Endothelial cell of umbilical vein (primary cell): ENCODE data around the gene RAB14.

Experiments
- EZH2 ChIP-seq: IDR thresholded peaks from 2 replicates; pipeline ENCODE4 v1.6.1; 2012; ENCODE audit warnings: borderline replicate concordance, low read depth, mild to moderate bottlenecking, moderate library complexity, low read length, inconsistent platforms; ENCODE audit not compliant: severe bottlenecking
- FOS ChIP-seq: IDR thresholded peaks from 2 replicates; pipeline ENCODE4 v1.6.1; 2011; ENCODE audit warnings: mild to moderate bottlenecking, low read length, moderate library complexity, borderline replicate concordance; ENCODE audit not compliant: insufficient read depth
- GATA2 ChIP-seq: IDR thresholded peaks from 2 replicates; pipeline ENCODE4 v1.7.0; 2011; ENCODE audit warnings: low read depth, mild to moderate bottlenecking, moderate library complexity, mixed read lengths, low read length; ENCODE audit not compliant: insufficient read length, insufficient read depth
- JUN ChIP-seq: IDR thresholded peaks from 2 replicates; pipeline ENCODE4 v1.6.1; 2011; ENCODE audit warnings: borderline replicate concordance, low read depth; ENCODE audit not compliant: insufficient read length, insufficient read depth
- MAX ChIP-seq: IDR thresholded peaks from 2 replicates; pipeline ENCODE4 v1.6.1; 2011; ENCODE audit not compliant: insufficient read depth, insufficient read length
- MYC ChIP-seq: IDR thresholded peaks from one replicate; pipeline ENCODE4 v1.6.1; 2011; ENCODE audit warnings: mild to moderate bottlenecking, low read depth, low read length
- POLR2A ChIP-seq: IDR thresholded peaks from 2 replicates; pipeline ENCODE4 v1.6.1; 2012; ENCODE audit warnings: low read depth, mild to moderate bottlenecking, control low read depth, low read length
- POLR2AphosphoS5 ChIP-seq: IDR thresholded peaks from 2 replicates; pipeline ENCODE4 v1.6.1; 2012; ENCODE audit warnings: low read depth, mild to moderate bottlenecking, control low read depth, low read length, moderate library complexity; ENCODE audit not compliant: insufficient read depth
- TF ChIP-seq, protein P1 (sequence below), 2 donors: IDR thresholded peaks; 1 replicate in 1 of 2; 2 replicates in 1 of 2; pipeline ENCODE4 v1.5.1; 2011; ENCODE audit warnings: low read length in 2 of 2, mild to moderate bottlenecking in 2 of 2, moderate library complexity in 2 of 2, control low read depth in 1 of 2, inconsistent platforms in 1 of 2, low read depth in 1 of 2; ENCODE audit not compliant: insufficient read depth in 1 of 2; ENCODE audit errors: extremely low read depth in 1 of 2

DNA sequence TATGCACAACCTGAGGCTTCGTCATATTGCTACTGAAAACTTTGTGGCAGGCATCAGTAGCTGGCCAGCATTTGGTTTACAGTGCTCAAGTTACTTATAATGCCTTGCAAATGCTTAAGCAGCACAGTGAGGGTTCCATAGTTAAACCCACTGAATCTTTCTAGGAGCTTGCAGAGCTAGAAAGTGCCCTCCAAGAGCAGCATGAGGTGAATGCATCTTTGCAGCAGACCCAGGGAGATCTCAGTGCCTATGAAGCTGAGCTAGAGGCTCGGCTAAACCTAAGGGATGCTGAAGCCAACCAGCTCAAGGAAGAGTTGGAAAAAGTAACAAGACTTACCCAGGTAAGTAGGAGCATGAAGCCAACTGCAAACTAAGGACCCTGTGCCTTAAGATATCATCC lies 66.0 kb downstream of the RAB14 start:
- TF ChIP-seq, protein P1, sequence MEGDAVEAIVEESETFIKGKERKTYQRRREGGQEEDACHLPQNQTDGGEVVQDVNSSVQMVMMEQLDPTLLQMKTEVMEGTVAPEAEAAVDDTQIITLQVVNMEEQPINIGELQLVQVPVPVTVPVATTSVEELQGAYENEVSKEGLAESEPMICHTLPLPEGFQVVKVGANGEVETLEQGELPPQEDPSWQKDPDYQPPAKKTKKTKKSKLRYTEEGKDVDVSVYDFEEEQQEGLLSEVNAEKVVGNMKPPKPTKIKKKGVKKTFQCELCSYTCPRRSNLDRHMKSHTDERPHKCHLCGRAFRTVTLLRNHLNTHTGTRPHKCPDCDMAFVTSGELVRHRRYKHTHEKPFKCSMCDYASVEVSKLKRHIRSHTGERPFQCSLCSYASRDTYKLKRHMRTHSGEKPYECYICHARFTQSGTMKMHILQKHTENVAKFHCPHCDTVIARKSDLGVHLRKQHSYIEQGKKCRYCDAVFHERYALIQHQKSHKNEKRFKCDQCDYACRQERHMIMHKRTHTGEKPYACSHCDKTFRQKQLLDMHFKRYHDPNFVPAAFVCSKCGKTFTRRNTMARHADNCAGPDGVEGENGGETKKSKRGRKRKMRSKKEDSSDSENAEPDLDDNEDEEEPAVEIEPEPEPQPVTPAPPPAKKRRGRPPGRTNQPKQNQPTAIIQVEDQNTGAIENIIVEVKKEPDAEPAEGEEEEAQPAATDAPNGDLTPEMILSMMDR (IDR thresholded peaks at IDR 0.05; ENCODE audit: extremely low read depth in 1 of 2, insufficient read depth in 1 of 2, low read depth in 1 of 2, low read length in 2 of 2): no peak
- TF ChIP-seq POLR2A (no peak), EZH2 (no peak), POLR2AphosphoS5 (no peak), GATA2 (no peak), MAX (no peak), MYC (no peak), JUN (no peak), FOS (no peak)
